Measurements from ENCODE around the gene CHRNA7. TPM values are rescaled to one million over a fixed set of nuclear protein-coding genes. Genes with fewer than 3 reads are reported as not detected.
A peak's percentile ranks its signal among the peaks of the same experiment; 100 is the strongest.

Gene CHRNA7
- total RNA-seq (2014; rRNA removed; shearing (Covaris generic)): 2.4 and 8.6 TPM in 2 replicates

GRCh38 chr15:32029862-32030781 is at the start of gene CHRNA7:
CHRNA7 (plus strand) TSS chr15:32030515; CDS start chr15:32030595, 80 bp downstream.
- peak; percentile 66 for DNase-seq (ENCODE audit: low spot score)

DNA sequence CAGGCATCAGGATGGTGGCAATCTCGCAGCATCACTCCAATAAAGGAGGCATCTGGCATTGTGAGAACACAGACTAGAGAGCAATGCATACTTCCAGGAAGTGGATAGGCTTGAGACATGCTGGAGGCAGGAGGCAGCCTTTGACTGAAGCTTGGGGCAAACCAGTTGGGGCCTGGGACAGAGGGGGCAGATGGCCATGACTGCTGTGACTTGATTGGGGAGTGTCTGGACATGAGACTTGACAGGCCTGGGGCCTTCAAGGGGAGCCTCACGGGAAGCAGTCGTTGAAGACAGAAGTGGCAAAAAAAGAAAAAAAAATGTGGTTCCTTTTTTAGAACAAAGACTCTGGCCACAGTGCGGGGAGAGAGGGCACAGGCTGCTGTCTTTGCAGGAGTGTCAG is 44.7 kb upstream of the CHRNA7 start:
- DNase-seq (ENCODE audit: low spot score): no peak

DNA sequence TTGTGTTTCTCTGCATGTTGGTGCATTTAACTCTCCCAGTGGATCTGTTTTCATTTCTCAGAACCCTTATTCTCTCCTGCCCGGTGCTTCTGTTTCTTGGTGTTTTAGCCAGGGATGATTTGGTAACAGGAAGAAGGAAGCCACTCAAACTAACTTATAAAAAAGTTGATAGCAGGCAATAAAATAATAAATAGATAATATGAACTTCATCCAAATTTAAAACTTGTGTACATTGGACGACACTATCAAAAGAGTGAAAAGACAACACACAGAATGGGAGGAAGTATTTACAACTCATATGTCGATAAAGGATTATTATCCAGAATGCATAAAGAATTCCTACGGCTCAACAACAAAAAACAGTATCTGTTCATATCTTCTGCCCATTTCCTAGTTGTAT is 37.3 kb upstream of the CHRNA7 start:
- DNase-seq (ENCODE audit: low spot score): no peak

GRCh38 chr15:31997711-31998110 is 32.6 kb upstream of the CHRNA7 start:
- no peak for DNase-seq (ENCODE audit: low spot score)

- DNase-seq (ENCODE audit: low spot score): no peak
Observed at GRCh38 chr15:32003558-32003957, 26.8 kb upstream of the CHRNA7 start.

- DNase-seq (ENCODE audit: low spot score): no peak
Observed at GRCh38 chr15:32004249-32004648, 26.1 kb upstream of the CHRNA7 start.

DNA sequence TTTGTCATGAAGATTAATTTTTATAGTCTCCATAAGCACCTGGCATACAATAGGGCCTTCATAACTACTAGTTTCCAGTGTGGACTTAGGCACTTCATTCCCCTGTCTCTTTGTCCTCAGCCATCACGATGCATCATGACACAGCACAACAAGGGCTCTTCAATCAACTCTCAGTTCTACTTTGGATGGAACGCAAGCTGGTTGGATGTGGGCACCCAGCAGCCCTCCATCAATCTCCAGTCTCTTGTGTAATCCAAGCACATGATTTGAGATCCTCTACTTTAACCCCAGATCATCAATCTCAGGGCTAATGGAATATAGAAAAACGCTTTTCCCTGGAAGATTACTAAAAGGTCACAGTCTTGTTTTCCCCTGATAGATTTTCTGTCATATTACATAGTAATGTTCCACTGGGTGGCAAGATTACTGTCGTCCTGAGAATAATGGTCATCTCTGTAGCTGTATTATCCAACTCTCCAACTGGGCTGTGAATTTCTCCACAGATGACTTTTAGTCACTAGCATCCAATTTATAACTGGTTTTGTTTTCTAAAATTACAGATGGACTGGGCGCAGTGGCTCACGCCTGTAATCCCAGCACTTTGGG is 22.9 kb upstream of the CHRNA7 start:
- DNase-seq (ENCODE audit: low spot score): no peak

DNA sequence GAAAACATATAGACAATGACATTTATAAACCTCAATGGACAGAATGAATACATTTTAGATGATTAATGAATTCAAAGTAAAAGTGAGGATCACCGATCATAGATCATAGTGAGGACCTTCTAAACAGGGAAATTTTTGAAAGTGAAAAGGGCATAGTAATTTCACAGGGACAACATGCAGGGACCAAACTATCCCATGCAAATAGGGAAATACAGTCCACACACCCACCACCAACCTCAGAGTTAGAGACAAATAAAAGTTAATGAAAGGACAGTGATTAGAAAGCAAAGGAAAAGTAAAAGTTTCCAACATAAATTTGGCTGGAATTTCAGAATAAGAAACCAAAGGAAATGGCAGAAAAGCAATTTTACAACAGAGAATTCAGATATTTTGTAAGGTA is 15.4 kb upstream of the CHRNA7 start:
- no peak for DNase-seq (ENCODE audit: low spot score)

GRCh38 chr15:32020156-32020555 is 10.2 kb upstream of the CHRNA7 start:
- no peak for DNase-seq (ENCODE audit: low spot score)

DNA sequence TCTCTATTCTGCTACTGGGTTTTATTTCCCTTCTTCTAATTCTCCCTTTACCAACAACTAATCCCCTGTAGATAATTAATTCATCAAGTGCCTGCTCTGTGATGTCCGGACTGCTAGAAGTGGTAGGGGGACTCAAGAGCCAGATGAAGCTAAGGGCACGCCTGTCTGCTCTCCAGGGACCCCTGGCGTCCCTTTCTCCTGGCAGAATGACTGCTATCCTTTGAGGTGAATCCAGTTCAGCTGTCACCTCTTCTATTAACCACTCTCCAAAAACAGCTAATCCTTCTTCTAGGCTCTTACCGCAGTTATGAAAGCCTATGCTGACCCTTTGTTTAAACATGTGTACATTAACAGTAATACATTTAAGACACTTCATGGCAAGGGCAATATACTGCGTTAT is 1.4 kb upstream of the CHRNA7 start:
- no peak for DNase-seq (ENCODE audit: low spot score)

GRCh38 chr15:32029409-32029861 is 880 bp upstream of the CHRNA7 start:
- peak; percentile 16 for DNase-seq (ENCODE audit: low spot score)

DNA sequence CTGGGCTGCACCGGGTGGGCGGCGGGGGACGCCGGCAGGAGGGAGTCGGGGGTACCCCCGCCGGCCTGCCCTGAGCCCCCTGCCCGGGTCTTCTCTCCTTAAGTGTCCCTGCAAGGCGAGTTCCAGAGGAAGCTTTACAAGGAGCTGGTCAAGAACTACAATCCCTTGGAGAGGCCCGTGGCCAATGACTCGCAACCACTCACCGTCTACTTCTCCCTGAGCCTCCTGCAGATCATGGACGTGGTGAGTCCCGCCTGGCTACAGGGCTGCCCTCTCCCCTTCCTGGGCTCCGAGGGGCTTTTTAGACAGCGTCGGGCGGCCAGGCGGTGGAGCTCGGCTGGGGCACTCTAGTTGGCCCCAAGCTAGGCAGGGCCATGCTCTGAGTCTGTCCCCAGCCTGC is 480 bp downstream of the CHRNA7 start:
- peak; percentile 28 for DNase-seq (ENCODE audit: low spot score)

DNA sequence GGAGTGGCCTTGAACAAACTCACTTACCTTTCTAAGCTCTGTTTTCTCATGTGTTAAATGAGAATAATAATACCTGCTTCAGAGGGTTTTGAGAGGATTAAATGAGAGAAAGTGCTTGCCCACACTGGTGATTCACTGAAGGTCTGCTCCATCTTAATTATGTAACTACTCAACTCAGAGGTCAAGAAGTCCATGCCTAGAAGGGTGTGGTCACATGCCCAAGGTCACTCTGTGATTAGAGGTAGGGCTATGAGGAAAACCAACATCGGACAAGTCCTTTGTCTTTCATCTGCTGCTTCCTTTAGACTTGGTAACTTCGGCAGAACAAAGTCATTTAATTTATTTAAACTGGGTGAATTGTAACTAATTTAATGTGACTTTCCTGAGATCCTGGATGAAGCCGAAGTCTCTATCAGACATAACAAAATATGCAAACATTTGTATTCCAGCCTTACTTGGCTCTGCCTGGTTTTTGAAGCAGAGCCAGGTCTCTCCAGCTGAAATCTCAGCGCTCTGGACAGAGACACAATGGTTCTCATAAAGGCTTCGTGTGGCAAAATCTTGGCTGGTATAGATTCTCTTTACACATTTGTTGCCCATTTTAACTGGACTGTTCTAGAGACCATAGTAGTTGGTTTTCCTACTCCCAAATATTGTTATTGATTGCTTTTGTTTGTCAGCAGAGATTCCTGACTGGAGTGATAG is 3.0 kb downstream of the CHRNA7 start:
- DNase-seq (ENCODE audit: low spot score): no peak

DNA sequence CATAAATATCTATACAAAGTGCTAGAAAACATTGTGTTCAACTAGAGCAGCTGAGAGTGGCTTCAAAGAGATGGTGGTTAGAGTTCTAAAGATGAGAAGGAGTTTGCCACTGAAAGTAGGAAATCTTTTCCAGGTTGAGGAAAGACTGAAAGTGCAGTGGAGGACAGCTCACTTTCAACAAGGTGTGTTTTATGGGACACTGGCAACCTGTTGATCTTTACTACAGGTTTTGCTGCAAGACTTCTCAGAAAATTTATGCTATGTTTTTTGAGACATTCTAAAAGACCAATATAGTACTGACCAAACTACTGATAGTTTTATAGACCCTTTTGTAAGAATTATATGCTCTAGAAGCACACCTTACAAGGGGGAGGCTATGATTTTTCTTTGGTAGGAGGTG is 3.8 kb downstream of the CHRNA7 start:
- no peak for DNase-seq (ENCODE audit: low spot score)

- DNase-seq (ENCODE audit: low spot score): no peak
Observed at GRCh38 chr15:32035285-32035684, 5.0 kb downstream of the CHRNA7 start.

GRCh38 chr15:32036971-32037370 is 6.7 kb downstream of the CHRNA7 start:
- no peak for DNase-seq (ENCODE audit: low spot score)

DNA sequence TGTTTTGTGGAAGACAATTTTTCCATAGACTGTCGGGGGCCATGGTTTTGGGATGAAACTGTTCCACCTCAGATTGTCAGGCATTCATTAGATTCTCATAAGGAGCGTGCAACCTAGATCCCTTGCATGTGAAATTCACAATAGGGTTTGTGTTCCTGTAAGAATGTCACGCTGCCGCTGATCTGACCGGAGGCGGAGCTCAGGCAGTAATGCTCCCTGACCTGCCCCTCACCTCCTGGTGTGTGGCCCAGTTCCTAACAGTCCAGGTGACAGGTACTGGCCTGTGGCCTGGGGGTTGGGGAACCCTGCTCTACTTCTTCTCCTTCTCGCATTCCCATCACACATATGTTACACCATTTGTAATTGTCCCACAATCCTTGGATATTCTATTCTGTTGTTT is 11.0 kb downstream of the CHRNA7 start:
- DNase-seq (ENCODE audit: low spot score): no peak

GRCh38 chr15:32042269-32042972 is 12.1 kb downstream of the CHRNA7 start:
- peak; percentile 79 for DNase-seq (ENCODE audit: low spot score)

GRCh38 chr15:32053719-32054118 is 23.4 kb downstream of the CHRNA7 start:
- peak; percentile 12 for DNase-seq (ENCODE audit: low spot score)

GRCh38 chr15:32057876-32058425 is 27.6 kb downstream of the CHRNA7 start:
- no peak for DNase-seq (ENCODE audit: low spot score)

- no peak for DNase-seq (ENCODE audit: low spot score)
Observed at GRCh38 chr15:32060706-32061105, 30.4 kb downstream of the CHRNA7 start.

Measured in HT-29 (cell line).